HL-60 (cell line): ENCODE data around the gene INTS4.

Experiments
- DNase-seq, 2 experiments: peaks; one replicate each; pipeline ENCODE4 v3.0.0-alpha.2; 2010 to 2020; ENCODE audit warnings: low read depth in 1 of 2, low spot score in 1 of 2
- H3K27ac ChIP-seq: fragments of 250-450 bp; sonication (Bioruptor Pico); replicated peaks from 2 replicates; pipeline ENCODE4 v1.5.1; 2020; ENCODE audit warnings: mild to moderate bottlenecking, moderate library complexity
- H3K27me3 ChIP-seq: fragments of 250-450 bp; sonication (Bioruptor Pico); 2 replicates; pipeline ENCODE4 v1.5.1; 2021; ENCODE audit warnings: mild to moderate bottlenecking, moderate library complexity; ENCODE audit not compliant: insufficient read depth, poor library complexity, severe bottlenecking
- H3K4me3 ChIP-seq: replicated peaks from 2 replicates; pipeline ENCODE4 v1.5.1; 2011; ENCODE audit warnings: mild to moderate bottlenecking, control low read depth, low read length; ENCODE audit not compliant: insufficient read depth
- GABPA ChIP-seq: IDR thresholded peaks from 2 replicates; pipeline ENCODE4 v1.6.1; 2012; ENCODE audit warnings: low read depth
- POLR2AphosphoS5 ChIP-seq: IDR thresholded peaks from 2 replicates; pipeline ENCODE4 v1.6.1; 2012; ENCODE audit warnings: low read depth
- REST ChIP-seq: IDR thresholded peaks from 2 replicates; pipeline ENCODE4 v1.6.1; 2012; ENCODE audit warnings: low read depth; ENCODE audit not compliant: insufficient replicate concordance
- SPI1 ChIP-seq: IDR thresholded peaks from 2 replicates; pipeline ENCODE4 v1.6.1; 2012; ENCODE audit warnings: low read depth, mild to moderate bottlenecking, borderline replicate concordance
- TF ChIP-seq, protein P1 (sequence below): IDR thresholded peaks from one replicate; pipeline ENCODE4 v1.5.1; 2011; ENCODE audit warnings: low read length, control low read depth, inconsistent platforms; ENCODE audit not compliant: insufficient read depth

Gene INTS4

DNA sequence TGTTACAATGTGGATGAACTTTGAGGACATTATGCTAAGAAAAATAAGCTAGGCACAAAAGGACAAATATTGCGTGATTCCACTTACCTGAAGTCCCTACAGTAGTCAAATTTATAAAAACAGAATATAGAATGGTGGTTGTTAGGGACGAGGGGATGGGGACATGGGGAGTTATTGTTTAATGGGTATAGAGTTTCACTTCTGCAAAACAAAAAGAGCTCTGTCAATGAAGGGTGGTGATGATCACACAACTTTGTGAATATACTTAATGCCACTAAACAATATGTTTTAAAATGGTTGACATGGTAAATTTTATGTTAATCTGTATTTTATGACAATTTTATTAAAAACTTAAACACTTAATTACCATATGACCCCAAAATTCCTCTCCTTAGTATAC is 26.1 kb downstream of the INTS4 start:
- H3K4me3 ChIP-seq: no peak overlapping the region
- DNase-seq: no peak
- no peak overlapping the region for H3K27ac ChIP-seq
- H3K27me3 ChIP-seq: no peaks in the 10 kb centered on the region
- TF ChIP-seq POLR2AphosphoS5 (no peak), GABPA (no peak), SPI1 (no peak), REST (no peak)
- TF ChIP-seq, protein P1, sequence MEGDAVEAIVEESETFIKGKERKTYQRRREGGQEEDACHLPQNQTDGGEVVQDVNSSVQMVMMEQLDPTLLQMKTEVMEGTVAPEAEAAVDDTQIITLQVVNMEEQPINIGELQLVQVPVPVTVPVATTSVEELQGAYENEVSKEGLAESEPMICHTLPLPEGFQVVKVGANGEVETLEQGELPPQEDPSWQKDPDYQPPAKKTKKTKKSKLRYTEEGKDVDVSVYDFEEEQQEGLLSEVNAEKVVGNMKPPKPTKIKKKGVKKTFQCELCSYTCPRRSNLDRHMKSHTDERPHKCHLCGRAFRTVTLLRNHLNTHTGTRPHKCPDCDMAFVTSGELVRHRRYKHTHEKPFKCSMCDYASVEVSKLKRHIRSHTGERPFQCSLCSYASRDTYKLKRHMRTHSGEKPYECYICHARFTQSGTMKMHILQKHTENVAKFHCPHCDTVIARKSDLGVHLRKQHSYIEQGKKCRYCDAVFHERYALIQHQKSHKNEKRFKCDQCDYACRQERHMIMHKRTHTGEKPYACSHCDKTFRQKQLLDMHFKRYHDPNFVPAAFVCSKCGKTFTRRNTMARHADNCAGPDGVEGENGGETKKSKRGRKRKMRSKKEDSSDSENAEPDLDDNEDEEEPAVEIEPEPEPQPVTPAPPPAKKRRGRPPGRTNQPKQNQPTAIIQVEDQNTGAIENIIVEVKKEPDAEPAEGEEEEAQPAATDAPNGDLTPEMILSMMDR: no peak

DNA sequence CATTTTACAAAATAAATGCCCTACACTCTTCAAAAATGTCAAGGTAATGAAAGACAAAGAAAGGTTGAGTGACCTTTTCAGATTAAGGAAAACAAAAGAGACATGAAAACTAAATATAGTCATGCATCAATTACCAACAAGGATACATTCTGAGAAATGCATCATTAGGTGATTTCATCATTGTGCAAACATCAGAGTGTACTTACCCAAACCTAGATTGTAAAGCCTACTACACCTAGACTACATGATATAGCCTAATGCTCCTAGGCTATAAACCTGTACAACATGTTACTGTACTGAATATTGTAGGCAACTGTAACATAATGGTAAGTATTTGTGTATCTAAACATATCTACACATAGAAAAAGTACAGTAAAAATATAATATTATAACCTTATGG is 26.7 kb downstream of the INTS4 start:
- TF ChIP-seq SPI1 (no peak), GABPA (no peak), REST (no peak), POLR2AphosphoS5 (no peak)
- TF ChIP-seq, protein P1: no peak
- no peak overlapping the region for H3K27ac ChIP-seq
- H3K27me3 ChIP-seq: no peaks in the 10 kb centered on the region
- no peak for DNase-seq
- H3K4me3 ChIP-seq: no peak overlapping the region

- no peak for DNase-seq
- Histone ChIP-seq H3K4me3 (no peak overlapping the region), H3K27ac (no peak overlapping the region), H3K27me3 (no peaks in the 10 kb centered on the region)
- TF ChIP-seq POLR2AphosphoS5 (no peak), GABPA (no peak), REST (no peak), SPI1 (no peak)
- TF ChIP-seq, protein P1: no peak
Observed at GRCh38 chr11:77967121-77967520, 27.3 kb downstream of the INTS4 start.
